ENCODE results near the gene PAQR4.
"Not testable (repeated sequence)": the region's sequence is repeated elsewhere in the genome, so short reads cannot be mapped to it uniquely, and the experiment has no call there.

Gene PAQR4

GRCh38 chr16:2934450-2934849 is 34.7 kb upstream of the PAQR4 start:
- Histone ChIP-seq H3K27ac (no peak overlapping the region), H3K4me3 (no peak overlapping the region)
- no peak for DNase-seq (ENCODE audit: low spot score)
- no peak for TF ChIP-seq CTCF (IDR thresholded peaks at IDR 0.05)

GRCh38 chr16:2936436-2937011 is 32.6 kb upstream of the PAQR4 start:
- no peak overlapping the region for H3K4me3 ChIP-seq
- no peak overlapping the region for H3K27ac ChIP-seq
- no peak for DNase-seq (ENCODE audit: low spot score)
- TF ChIP-seq CTCF (IDR thresholded peaks at IDR 0.05) = no peak

- DNase-seq (ENCODE audit: low spot score) = no peak
- no peak for TF ChIP-seq CTCF (IDR thresholded peaks at IDR 0.05)
- no peak overlapping the region for H3K27ac ChIP-seq
- H3K4me3 ChIP-seq = no peak overlapping the region
Measured at GRCh38 chr16:2937170-2937569, 32.0 kb upstream of the PAQR4 start.

- TF ChIP-seq CTCF (IDR thresholded peaks at IDR 0.05) = no peak
- no peak overlapping the region for H3K4me3 ChIP-seq
- no peak overlapping the region for H3K27ac ChIP-seq
- no peak for DNase-seq (ENCODE audit: low spot score)
Measured at GRCh38 chr16:2938206-2938605, 30.9 kb upstream of the PAQR4 start.

GRCh38 chr16:2939968-2940367 is 29.2 kb upstream of the PAQR4 start:
- DNase-seq (ENCODE audit: low spot score) = no peak

GRCh38 chr16:2942045-2942444 is 27.1 kb upstream of the PAQR4 start:
- no peak overlapping the region for H3K27ac ChIP-seq
- no peak for DNase-seq (ENCODE audit: low spot score)
- no peak for TF ChIP-seq CTCF (IDR thresholded peaks at IDR 0.05)
- H3K4me3 ChIP-seq = no peak overlapping the region

More at GRCh38 chr16:2939968-2940367, 29.2 kb upstream of the PAQR4 start:
- no peak overlapping the region for H3K27ac ChIP-seq
- TF ChIP-seq CTCF (IDR thresholded peaks at IDR 0.05) = no peak
- H3K4me3 ChIP-seq = no peak overlapping the region

- DNase-seq (ENCODE audit: low spot score); H3K27ac ChIP-seq; H3K4me3 ChIP-seq: not testable (repeated sequence)
Measured at GRCh38 chr16:2943716-2944115, 25.4 kb upstream of the PAQR4 start.

- no peak overlapping the region for H3K27ac ChIP-seq
- DNase-seq (ENCODE audit: low spot score) = no peak
- no peak for TF ChIP-seq CTCF (IDR thresholded peaks at IDR 0.05)
- H3K4me3 ChIP-seq = no peak overlapping the region
Measured at GRCh38 chr16:2946649-2947048, 22.5 kb upstream of the PAQR4 start.

Data from coronary artery (tissue), 2 donors.